Endothelial cell of umbilical vein (primary cell): ENCODE data around the gene PDK2. TPM values are rescaled to one million over a fixed set of nuclear protein-coding genes. Genes with fewer than 3 reads are reported as not detected.

Source experiments
- BruUV-seq: library from RNA; stranded (reverse); fragments of 400-500 nt; replicated peaks from 2 replicates; lab custom pipeline; 2021; lab: Mats Ljungman, UMichigan
- CTCF ChIA-PET: fragments of 300-600, 350-600 bp; sonication (Branson Sonifier 250); formaldehyde crosslinking; loops from one replicate; lab custom pipeline; 2021; ENCODE audit warnings: antibody characterized with exemption, inconsistent platforms; lab: Charles Lee
- POLR2A ChIA-PET: fragments of 300-600, 350-600 bp; sonication (Branson Sonifier 250); formaldehyde crosslinking; loops from one replicate; lab custom pipeline; 2021; ENCODE audit warnings: antibody characterized with exemption, inconsistent platforms; lab: Charles Lee
- DNase-seq: peaks from one replicate; pipeline ENCODE4 v3.0.0-alpha.2; 2011; ENCODE audit warnings: low read depth, low spot score
- FAIRE-seq: peaks from 2 replicates; lab custom pipeline; 2011; peaks lifted over from hg19 to GRCh38; lab: Jason Lieb, UNC
- H2AFZ ChIP-seq: 2 replicates; pipeline ENCODE4 v1.6.0; 2012; ENCODE audit warnings: low read depth, low read length, control low read depth, inconsistent platforms
- H3K27ac ChIP-seq: 2 replicates; pipeline ENCODE4 v1.5.1; 2011; ENCODE audit warnings: low read depth, mild to moderate bottlenecking, control low read depth, low read length, moderate library complexity; ENCODE audit not compliant: insufficient read depth
- H3K27me3 ChIP-seq, 2 experiments: 2 replicates each; pipeline versions ENCODE4 v1.6.0 to v1.6.1; 2011; ENCODE audit warnings: low read length in 2 of 2, mixed read lengths in 1 of 2; ENCODE audit not compliant: control insufficient read depth in 2 of 2, insufficient read depth in 2 of 2
- H3K36me3 ChIP-seq, 2 experiments: 2 replicates in 1 of 2; 3 replicates in 1 of 2; pipeline ENCODE4 v1.5.1; 2011; ENCODE audit warnings: low read length in 2 of 2, mild to moderate bottlenecking in 1 of 2, moderate library complexity in 1 of 2; ENCODE audit not compliant: control insufficient read depth in 2 of 2, insufficient read depth in 2 of 2; ENCODE audit errors: extremely low read depth in 1 of 2
- H3K4me1 ChIP-seq: 3 replicates; pipeline ENCODE4 v1.5.1; 2011; ENCODE audit warnings: mild to moderate bottlenecking, low read length; ENCODE audit not compliant: control insufficient read depth, insufficient read depth; ENCODE audit errors: extremely low read depth
- H3K4me2 ChIP-seq: 2 replicates; pipeline ENCODE4 v1.6.1; 2011; ENCODE audit warnings: low read length, control low read depth, mixed read lengths; ENCODE audit not compliant: insufficient read depth
- H3K4me3 ChIP-seq, 3 experiments: fragments of 200-600 bp in 1 of 3; sonication (generic), shearing (Covaris generic) in 1 of 3; replicated peaks in 1 of 3; 2 replicates each; pipeline ENCODE4 v1.5.1; 2011 to 2016; ENCODE audit warnings: control low read depth in 3 of 3, low read length in 3 of 3, mild to moderate bottlenecking in 2 of 3, inconsistent platforms in 1 of 3, low read depth in 1 of 3, moderate library complexity in 1 of 3; ENCODE audit not compliant: insufficient read depth in 1 of 3
- H3K79me2 ChIP-seq: 2 replicates; pipeline ENCODE4 v1.6.0; 2012; ENCODE audit warnings: low read length, inconsistent platforms; ENCODE audit not compliant: control insufficient read depth, insufficient read depth
- H3K9ac ChIP-seq: replicated peaks from 2 replicates; pipeline ENCODE3; 2011; ENCODE audit warnings: low read length, control low read depth; ENCODE audit not compliant: insufficient read depth; ENCODE audit errors: extremely low read depth
- H3K9me1 ChIP-seq: replicated peaks from 3 replicates; pipeline ENCODE4 v1.6.0; 2011; ENCODE audit warnings: mild to moderate bottlenecking, low read length; ENCODE audit not compliant: control insufficient read depth, insufficient read depth; ENCODE audit errors: extremely low read depth
- H3K9me3 ChIP-seq: replicated peaks from 2 replicates; pipeline ENCODE4 v1.5.1; 2012; ENCODE audit warnings: low read length, inconsistent platforms; ENCODE audit not compliant: control insufficient read depth, insufficient read depth
- H4K20me1 ChIP-seq: replicated peaks from 2 replicates; pipeline ENCODE3; 2011; ENCODE audit warnings: mild to moderate bottlenecking, low read length; ENCODE audit not compliant: control insufficient read depth, insufficient read depth; ENCODE audit errors: extremely low read depth
- EZH2 ChIP-seq: IDR thresholded peaks from 2 replicates; pipeline ENCODE4 v1.6.1; 2012; ENCODE audit warnings: borderline replicate concordance, low read depth, mild to moderate bottlenecking, moderate library complexity, low read length, inconsistent platforms; ENCODE audit not compliant: severe bottlenecking
- FOS ChIP-seq: IDR thresholded peaks from 2 replicates; pipeline ENCODE4 v1.6.1; 2011; ENCODE audit warnings: mild to moderate bottlenecking, low read length, moderate library complexity, borderline replicate concordance; ENCODE audit not compliant: insufficient read depth
- GATA2 ChIP-seq: IDR thresholded peaks from 2 replicates; pipeline ENCODE4 v1.7.0; 2011; ENCODE audit warnings: low read depth, mild to moderate bottlenecking, moderate library complexity, mixed read lengths, low read length; ENCODE audit not compliant: insufficient read length, insufficient read depth
- JUN ChIP-seq: IDR thresholded peaks from 2 replicates; pipeline ENCODE4 v1.6.1; 2011; ENCODE audit warnings: borderline replicate concordance, low read depth; ENCODE audit not compliant: insufficient read length, insufficient read depth
- MAX ChIP-seq: IDR thresholded peaks from 2 replicates; pipeline ENCODE4 v1.6.1; 2011; ENCODE audit not compliant: insufficient read depth, insufficient read length
- POLR2A ChIP-seq: IDR thresholded peaks from 2 replicates; pipeline ENCODE4 v1.6.1; 2012; ENCODE audit warnings: low read depth, mild to moderate bottlenecking, control low read depth, low read length
- POLR2AphosphoS5 ChIP-seq: IDR thresholded peaks from 2 replicates; pipeline ENCODE4 v1.6.1; 2012; ENCODE audit warnings: low read depth, mild to moderate bottlenecking, control low read depth, low read length, moderate library complexity; ENCODE audit not compliant: insufficient read depth
- dilution Hi-C: fragments of 300-500 bp; cut with MboI; formaldehyde crosslinking; loops from one replicate; pipeline ENCODE4 v1.15.0; 2019; ENCODE audit warnings: low sequenced_read_pairs; ENCODE audit not compliant: extremely low pct_ligation_motif_present
- intact Hi-C: fragments of 100-400 bp; cut with micrococcal nuclease; formaldehyde crosslinking; loops from one replicate; pipeline ENCODE4 v1.10.0; 2022
- polyA plus RNA-seq, 4 experiments: library from polyadenylated mRNA; depleted of rRNA in 3 of 4; stranded (reverse) in 3 of 4; unstranded in 1 of 4; fragments of >200 nt; gene quantifications; 2 replicates each; pipeline versions ENCODE4 v1.2.1 to v1.2.3, GENCODE V29; 2011 to 2012; ENCODE audit warnings: missing spikeins in 1 of 4
- total RNA-seq: library from RNA; stranded (reverse); gene quantifications from 2 replicates; pipeline ENCODE4 v1.2.3, GENCODE V29; 2021

The PDK2 gene
- total and polyA plus RNA-seq, 2 donors (not counting 3 experiments of a cell fraction or from before 2014, with no cell fraction given), result 21.3 to 114 TPM

- CTCF ChIA-PET, result interaction anchor here (0.8 to 4.5 kb wide), 18 partner anchors 9 to 57 kb away, joined by 3 to 47 read pairs (median 6); partner anchors contain the start of genes COL1A1, PDK2, SAMD14 and SGCA
- no TSS peak for BruUV-seq
- Histone ChIP-seq H3K9me3 (no peaks in the 10 kb centered on the region), H3K9ac (peak overlapping the region; percentile 60), H3K9me1 (no peaks in the 10 kb centered on the region), H3K4me3 (peak overlapping the region in 2 of 3 experiments; percentile 16 to 43), H3K27ac (peak overlapping the region; percentile 76), H3K27me3 (no peaks in the 10 kb centered on the region), H3K4me2 (peak overlapping the region; percentile 79), H4K20me1 (no peaks in the 10 kb centered on the region), H3K4me1 (peaks cover 27% of the 10 kb centered on the region), H2AFZ (peak overlapping the region; percentile 79), H3K79me2 (peaks cover 36% of the 10 kb centered on the region), H3K36me3 (no peaks in the 10 kb centered on the region)
- dilution Hi-C loops, result no loop called here
- POLR2A ChIA-PET, result interaction anchor here (1.0 to 1.3 kb wide), 2 partner anchors 26 to 35 kb away, joined by 3 read pairs; no protein-coding TSS in a partner anchor
- intact Hi-C loops, result loop anchor here (1.0 kb wide), 3 partner anchors 9 to 58 kb away; no protein-coding TSS in a partner anchor
- TF ChIP-seq POLR2AphosphoS5 (peak; percentile 55), MAX (no peak), POLR2A (peak; percentile 36)
- FAIRE-seq, result peak; percentile 92
- peak; percentile 81 for DNase-seq
Measured at GRCh38 chr17:50151937-50152547, 56.9 kb downstream of the PDK2 start.

GRCh38 chr17:50152736-50153135 lies 57.6 kb downstream of the PDK2 start:
- Histone ChIP-seq H4K20me1 (no peaks in the 10 kb centered on the region), H3K27me3 (no peaks in the 10 kb centered on the region), H3K9me1 (no peaks in the 10 kb centered on the region), H3K4me2 (peak overlapping the region; percentile 79), H3K4me3 (no peak overlapping the region), H3K4me1 (peaks cover 20% of the 10 kb centered on the region), H3K9me3 (no peaks in the 10 kb centered on the region), H3K79me2 (peaks cover 29% of the 10 kb centered on the region), H3K27ac (peak overlapping the region; percentile 76), H2AFZ (no peak overlapping the region), H3K9ac (no peak overlapping the region), H3K36me3 (no peaks in the 10 kb centered on the region)
- no peak for FAIRE-seq
- POLR2A ChIA-PET, result no interaction called here
- CTCF ChIA-PET, result interaction anchor here (0.8 to 4.5 kb wide), 13 partner anchors 9 to 58 kb away, joined by 3 to 47 read pairs (median 6); partner anchors contain the start of genes COL1A1, PDK2 and SGCA
- intact Hi-C loops, result loop anchor here (1.0 kb wide), 3 partner anchors 9 to 58 kb away; no protein-coding TSS in a partner anchor
- BruUV-seq, result no TSS peak
- DNase-seq, result no peak
- TF ChIP-seq EZH2 (no peak), JUN (no peak), GATA2 (no peak), MAX (no peak), POLR2AphosphoS5 (no peak), POLR2A (no peak), FOS (no peak)
- dilution Hi-C loops, result no loop called here
